HG03442 (cell line): ENCODE measurements around the gene IRF2.
A peak's percentile ranks its signal among the peaks of the same experiment; 100 is the strongest.

Source experiments
- ATAC-seq: cut with Tn5 transposase; IDR thresholded peaks from one replicate; pipeline ENCODE4 v1.9.1; 2021; ENCODE audit warnings: mild to moderate bottlenecking, moderate library complexity; ENCODE audit not compliant: unreplicated experiment

Gene IRF2

DNA sequence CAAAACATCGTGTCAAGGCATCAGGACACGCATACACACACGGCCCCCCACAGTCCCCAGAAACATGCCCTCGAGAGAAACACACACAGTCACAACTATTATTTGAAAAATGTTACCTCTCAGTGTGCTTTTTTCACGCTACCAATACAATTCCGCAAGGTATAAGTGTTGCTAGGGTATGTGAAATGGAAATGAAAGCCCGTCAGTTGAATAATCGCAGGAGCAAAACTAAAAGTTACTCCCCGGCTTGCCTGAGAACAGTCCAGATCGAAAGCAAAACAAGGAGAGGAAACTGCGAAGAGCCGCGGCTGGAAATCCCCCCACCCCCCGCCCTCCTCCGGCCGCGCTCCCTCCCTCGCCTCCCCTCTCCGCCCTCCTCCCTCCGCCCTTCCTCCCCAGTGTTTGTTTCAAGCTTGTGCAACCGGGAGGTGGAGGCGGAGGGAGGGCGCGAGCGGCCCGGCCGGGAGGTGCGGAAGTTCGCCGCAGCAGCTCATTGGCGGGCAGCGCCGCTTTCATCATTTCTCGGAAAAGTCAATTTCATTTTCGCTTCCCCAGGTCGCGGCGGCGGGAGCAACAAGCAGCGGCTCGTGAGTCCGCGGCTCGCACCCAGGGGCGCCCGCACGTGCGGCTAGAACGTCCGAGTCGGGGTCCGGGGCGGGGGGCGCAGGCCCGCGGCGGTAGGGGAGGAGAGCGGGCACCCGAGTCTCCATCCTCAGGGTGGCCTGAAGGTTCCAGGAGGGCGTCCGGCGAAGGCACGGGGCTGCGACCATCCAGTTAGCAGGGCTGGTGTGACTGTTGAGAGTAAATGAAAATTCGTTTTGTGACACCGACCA is at the start of gene IRF2:
IRF2 (minus strand) TSS at position 288 of the 833 bp plus-strand sequence. CDS start 45,486 bp downstream, outside the sequence.
- peak; percentile 57 for ATAC-seq

DNA sequence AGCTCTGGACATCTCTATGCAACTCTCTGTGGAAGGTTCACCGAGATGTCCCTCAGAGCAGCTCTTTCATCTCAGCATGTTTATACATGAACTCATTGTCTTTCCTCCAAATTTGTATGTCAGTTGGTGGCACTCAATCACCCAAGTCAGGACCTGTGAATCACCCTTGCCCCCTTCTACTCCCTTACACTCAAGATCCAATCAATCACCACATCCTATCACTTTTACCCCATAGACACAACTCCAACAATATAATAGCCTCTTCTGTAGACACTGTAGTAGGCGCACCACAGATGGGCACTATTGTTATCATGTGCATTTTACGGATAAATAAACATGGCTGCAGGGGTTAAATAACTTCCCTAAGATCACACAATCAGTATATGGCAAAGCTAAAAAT is 41.3 kb upstream of the IRF2 start:
- no peak for ATAC-seq

DNA sequence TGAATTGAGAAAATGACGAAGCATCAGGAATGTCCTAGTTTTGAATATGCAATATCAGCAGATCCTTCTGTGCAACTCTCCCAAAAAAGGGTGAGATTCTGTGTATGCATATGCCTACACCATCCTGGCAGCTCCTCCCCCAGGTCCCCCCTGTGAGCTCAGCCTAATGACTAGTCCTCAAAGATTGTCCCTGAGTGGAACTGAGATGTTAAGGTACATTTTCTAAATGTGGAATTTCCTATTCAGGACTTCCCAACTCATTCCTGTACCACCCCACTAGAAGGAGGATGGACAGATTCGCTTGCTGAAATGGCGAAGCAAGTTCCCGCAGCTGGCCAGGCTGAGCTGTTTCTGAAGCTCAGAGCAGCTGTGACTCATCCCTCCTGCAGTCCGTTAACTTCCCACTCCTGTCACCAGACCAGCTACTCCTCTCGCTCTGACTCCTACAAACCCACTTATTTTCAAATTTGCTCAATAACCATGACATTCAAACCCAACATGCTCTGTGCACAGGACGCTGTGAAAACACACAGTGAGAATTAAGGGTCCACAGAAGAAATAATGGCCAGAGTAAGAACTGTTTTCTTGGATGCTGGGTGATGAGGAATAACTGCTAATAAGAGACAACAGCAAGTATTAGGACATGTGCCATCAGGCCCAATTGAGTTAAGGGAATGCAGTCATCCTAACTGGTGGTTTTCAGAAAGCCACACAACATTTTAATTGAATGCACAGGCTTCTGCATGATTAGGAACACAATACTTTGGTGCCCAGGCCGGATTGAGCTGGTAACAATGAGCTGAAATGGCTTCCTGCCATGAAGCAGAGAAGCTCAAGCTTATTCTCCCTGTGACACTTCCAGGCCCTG is 40.0 kb upstream of the IRF2 start:
- peak; percentile 96 for ATAC-seq

DNA sequence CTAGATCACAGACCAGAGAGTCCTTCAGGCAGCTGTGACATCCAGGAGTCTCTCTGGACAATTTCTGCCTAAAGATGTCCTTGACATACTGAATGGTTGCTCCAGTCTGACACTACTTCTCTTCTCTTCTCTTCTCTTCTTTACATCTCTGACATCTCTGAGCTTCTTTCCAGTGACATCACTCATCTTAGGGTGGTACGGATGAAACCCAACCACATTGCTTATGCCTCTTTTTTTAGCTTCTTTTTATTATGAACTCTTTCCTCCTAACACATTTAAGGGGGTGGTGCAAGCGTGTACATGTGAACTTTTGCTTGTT is 39.4 kb upstream of the IRF2 start:
- ATAC-seq: peak; percentile 5

DNA sequence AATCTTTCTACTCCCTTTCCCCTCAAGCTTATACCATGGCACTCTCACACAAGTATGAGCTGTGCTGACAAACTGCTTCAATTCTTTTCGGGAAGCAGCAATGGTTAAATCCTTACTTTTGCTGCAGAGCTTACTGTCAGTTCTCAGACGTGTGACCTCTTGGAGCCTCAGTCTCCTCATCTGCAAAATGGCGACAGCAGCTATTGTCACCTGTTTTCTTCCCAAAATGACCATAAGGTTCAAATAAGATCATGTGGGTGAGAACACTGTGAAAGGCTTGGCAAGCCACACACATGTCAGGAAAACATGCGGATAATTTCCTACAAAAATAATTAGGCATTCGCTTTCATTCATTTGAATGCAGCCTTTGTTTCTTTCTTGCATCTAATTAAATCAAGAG is 36.8 kb upstream of the IRF2 start:
- ATAC-seq: no peak

DNA sequence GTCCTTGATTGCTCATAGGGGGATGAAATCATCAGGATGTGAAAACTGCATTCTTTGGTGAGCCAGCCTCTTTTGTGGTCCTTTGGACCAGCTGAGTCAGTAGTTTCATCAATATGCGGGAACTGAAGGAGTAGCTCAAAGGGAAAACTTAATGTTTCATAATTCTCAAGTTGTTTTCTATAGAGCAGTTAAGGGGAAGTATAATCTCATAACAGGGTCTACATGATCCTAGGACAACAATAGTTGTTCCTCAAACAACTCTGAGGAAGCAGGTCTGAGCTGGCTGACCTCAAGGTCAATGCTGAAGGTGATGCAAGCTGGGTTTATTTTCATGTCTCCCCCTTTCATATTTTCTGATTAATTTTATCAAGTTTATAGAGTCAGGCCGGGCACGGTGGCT is 36.1 kb upstream of the IRF2 start:
- ATAC-seq: no peak

DNA sequence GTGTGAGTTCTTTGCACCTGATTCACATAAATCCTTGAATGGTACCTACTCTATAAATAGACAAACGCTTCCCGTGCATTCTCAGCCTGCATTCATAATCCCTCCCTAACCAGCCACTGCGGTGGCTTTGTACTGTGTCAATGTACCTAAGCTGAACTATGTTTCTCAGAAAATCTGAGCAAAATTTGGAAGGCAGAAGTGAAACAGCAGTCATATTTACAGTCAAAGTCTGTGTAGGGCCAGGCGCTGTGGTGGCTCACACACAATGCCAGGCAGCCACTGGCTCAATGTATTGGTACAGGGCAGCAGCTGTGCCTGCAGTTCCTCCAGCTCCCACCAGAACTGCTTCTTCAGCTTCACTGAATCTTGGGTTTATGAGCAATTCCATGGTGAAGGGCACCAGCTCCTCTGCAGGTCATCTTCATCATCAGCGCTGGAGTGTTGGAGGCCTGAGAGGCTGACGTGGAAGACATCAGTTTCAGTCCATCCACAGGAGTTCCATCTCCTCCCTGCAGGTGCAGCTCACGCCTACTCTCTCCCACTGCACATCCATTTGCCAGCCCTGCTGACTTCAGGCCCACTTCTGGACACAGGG is 32.3 kb upstream of the IRF2 start:
- ATAC-seq: peak; percentile 98

DNA sequence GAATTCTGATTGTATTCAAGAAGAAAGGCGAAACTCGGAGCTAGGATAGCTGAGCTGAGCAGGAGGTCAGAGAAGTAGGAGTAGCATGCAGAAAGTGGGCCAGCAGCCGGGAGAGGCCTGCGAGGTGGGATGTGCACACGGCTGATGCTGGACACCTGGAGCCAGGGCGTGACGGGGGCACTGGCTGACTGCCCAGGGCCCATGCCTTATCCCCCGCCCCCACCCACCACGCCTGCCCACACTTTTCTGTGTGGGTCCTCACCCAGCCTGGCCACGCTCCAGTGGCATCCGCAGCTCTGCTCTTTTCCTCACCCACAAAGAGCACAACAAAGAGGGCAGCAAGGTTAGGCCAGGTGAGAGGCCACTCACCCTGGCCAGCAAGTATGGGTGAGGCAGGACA is 30.0 kb upstream of the IRF2 start:
- ATAC-seq: no peak

DNA sequence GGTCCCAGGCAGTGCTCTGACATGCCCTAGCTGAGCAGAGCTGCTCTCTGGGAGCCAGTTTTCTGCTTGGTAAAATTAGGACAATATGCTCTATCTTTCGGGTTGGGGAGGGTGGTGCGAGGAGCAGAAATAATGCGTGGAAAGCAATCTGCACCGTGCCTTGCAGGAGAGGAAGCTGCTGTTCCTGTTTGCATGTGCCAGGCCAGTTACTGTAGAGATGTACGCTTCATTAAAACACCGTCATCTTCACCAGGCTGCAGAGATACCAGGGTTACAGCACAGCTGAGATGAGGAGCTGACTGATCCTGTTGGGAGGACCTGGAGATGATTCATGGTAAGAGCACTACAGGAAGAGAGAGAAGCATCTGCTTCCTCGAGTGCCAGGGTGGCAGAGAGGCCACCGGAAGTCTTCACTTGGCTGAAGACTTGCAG is 29.5 kb upstream of the IRF2 start:
- no peak for ATAC-seq

DNA sequence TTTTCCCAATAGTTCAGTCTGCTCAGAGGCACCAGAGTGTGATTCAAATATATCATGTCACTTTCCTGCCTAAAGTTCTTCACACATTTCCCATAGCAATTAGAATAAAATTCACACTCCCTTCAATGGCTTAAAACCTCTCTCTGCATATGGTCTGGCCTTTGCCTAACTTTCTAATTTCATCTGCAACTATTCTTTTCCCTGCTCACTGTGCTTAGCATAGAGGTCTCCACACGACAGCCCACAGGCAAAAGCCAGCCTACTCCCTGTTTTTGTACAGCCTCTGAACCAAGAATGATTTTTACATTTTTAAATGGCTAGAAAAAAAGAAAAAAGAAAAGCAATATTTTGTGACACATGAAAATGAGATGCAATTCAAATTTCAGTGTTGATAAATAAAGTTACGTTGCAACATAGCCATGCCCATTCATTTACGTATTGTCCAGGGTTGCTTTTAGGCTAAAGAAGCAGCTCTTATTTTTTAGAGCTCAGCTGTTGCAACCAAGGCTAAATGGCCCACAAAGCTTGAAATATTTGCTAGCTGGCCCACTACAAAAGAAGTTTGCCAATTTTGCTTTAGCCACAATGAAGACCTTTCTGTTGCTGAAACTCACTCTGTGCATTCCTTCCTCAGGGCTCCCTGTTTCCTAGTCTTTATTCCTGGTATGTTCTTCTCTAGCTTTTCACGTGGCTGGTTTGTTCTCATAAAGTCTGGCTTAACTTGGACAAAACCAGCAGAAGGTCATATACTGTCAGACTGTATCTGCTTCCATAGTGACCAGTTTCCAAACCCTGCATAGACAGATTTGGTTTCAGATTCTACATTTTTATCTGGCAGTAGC is 26.6 kb upstream of the IRF2 start:
- no peak for ATAC-seq

DNA sequence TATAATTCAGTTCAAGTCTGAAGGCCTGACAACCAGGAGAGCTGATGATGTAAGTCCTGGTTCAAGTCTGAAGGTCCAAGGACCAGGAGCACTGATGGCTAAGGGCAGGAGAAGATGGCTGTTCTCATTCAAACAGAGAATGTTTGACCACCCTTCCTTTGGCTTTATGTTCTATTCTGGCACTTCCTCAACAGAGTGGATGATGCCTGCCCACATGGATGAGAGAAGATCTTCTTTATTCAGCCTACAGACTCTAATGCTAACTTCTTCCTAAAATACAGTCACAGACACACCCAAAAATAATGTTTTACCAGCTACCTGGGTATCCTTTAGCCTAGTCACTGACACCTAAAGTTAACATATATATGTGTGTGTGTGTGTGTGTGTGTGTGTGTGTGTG is 25.6 kb upstream of the IRF2 start:
- ATAC-seq: no peak

DNA sequence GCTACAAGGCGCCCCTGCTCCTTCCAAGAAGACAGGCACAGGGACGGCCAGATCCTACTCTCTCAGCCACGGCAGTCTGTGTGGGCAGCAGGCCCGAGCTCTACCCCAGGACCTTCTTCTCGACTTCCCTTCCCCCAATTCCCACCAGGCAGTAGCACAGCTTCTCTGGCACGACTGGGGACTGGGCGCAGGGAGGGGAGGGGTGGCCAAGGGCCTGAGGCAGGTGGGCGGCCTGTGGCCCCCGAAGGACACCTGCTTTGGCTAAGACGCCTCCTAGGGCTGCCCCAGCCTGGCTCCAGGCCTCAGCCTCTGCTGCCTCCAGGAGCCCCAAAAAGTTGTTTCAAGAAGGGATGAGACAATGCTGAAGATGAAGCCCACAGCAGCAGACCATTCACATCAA is 24.2 kb upstream of the IRF2 start:
- no peak for ATAC-seq

DNA sequence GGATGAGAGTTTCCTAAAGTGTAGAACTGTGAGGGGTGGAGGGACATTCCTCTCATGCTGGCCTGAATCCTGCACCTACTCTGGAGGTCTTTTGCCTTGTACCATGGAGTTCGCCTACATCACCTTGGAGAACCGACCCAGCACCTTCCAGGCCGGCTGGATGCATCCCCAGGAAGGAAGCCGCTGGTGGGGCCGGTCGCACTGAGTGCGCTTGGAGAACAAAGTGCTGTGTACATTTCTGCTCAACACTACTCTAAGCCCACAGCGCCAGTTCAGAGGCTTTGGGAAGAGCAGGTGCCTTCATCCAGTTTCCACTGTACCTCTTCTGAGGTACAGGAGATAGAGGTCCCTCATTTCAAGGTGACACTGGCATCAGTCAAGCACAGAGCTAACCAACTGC is 15.4 kb upstream of the IRF2 start:
- no peak for ATAC-seq

DNA sequence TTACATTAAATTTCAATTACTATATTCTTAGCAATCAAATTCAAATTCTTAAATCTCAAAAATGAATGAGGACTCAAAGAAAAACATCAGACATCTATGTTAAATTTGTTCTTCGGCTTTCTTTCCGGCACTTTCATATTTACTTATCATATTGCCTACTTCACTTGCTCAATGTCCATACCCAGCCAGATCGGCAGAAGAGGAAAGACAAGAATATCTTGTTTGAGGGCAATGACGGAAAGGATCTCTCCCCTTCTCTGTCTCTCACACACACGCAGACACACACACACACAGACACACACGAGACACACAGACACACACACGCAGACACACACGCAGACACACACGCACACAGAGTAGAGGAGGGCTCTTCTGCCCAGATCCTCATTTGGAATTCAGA is 13.2 kb upstream of the IRF2 start:
- ATAC-seq: no peak

DNA sequence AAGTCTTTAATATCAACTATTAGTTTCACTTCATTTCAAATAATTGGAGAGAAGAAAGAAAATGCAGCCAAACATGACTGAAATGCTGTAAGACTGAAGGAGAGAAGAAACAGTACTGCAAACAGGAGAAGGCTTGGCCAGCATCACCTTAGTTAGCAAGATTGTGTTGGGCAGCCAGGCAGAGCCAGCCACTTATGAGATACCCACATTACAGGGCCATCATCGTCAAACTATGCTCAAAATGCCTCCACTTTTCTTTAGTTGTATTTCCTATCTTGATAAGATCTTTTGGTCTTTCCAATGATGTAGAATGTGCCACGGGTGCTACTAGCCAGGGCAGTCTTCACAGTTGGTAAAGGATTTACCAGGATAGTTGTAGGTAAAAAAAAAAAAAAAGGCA is 10.9 kb upstream of the IRF2 start:
- no peak for ATAC-seq

DNA sequence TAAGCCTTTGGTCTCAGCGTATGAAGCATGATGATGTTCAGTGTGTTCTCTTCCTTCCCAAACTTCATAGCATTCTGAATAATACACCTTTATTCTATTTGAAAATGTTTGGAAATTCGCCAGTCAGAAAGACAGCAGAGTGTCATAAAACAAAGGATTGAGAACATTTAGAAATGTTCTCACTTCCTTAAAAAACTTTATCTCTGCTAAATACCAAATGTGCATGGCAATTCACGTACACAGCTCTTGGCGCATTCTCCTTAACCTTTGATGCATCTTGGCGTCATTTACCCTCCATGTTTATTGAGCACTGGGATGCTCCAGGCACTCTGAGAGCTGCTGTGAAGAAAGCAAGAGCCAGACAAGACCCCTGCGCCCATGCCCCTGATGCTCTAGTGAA is 7.2 kb upstream of the IRF2 start:
- no peak for ATAC-seq

DNA sequence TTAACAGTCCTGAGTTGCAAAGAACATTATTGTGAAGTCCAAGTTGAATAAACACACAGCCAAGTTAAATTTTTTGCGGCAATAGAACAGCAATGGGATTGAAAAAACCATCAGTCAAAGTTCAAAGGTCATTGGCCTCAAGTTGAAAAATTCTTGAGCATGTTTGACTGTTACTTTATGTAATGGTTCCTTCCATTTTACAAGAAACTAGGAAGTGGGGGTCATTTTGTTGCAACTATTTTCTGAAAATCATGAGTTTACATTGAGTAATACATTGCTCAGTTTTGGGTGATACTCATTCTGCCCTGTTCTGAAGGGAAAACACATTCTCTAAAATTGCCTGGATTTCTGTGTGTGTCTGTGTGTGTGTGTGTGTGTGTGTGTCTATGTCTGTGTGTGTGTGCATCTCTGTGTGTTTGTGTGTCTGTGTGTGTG is 5.2 kb upstream of the IRF2 start:
- ATAC-seq: no peak

DNA sequence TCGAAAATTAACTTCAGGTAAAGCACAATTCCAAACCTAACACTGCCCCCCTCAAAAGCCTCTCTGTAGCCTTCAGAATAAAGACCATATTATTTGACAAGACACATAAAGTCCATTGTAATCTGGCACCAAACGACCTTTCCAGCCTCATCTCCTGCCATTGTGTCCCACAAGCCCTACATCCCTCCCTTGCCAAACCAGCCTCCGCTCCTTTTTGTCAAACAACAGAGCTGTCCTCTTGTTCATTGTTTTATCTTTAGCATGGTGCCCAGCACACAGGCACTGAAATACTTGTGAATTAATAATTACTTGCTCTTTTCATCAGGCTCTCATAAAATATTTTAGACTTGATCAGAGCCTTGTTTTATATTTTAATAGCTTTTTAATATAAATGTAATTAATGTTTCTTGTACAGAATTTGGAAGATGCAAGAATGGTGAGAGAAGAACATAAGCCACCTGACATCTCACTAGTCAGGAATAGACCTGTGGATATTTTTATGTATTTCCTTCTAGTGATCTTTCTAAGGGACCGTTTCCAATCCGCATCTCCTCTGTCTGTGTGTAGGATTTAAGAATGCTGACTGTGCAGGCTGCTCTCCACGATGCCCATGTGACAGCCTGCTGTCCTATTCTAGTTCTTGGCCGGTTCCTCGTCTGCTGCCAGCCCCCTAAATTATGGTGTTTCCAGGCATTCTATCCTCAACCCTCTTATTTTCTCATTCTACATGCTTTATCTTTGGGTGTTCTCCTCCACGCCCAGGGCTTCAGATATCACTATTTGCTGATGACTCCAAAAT is 3.0 kb upstream of the IRF2 start:
- ATAC-seq: no peak

DNA sequence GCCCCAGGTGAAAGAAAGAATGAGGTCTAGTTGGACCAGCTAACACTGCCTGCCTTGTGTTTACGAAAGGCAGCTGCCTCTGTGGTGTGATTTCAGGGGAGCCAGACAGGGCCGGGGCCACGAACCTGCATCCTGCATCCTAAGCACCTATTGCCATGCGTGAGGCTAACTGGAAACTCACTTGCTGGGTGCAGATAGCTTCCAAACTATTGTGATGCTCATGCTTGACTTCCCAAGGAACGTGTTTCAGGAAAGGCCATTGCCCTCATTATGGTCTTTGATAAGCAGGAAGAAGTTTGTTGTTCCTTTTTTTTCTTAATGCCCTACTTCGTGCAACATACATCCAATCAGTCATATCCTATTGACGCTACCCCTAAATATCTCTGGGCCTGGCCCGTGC is 2.3 kb upstream of the IRF2 start:
- no peak for ATAC-seq

DNA sequence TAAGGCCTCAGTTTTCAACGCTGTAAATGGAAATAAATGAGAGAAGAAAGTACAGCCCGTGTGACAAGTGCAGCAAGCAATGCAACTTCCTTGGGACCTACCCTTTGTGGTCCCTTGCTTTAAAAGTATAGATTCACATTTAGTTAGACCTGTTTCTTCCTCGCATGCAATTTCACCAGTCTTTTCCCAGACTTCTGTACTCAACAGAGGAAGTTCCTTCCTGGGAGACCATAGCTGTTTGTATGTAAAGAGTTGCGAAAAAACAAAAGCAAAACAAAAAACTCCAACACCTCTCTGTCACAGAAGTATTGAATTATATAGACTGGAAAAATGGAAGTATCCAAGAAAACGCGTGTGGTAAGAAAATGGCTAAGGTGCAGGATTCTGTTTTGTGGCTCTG is 1.1 kb upstream of the IRF2 start:
- ATAC-seq: no peak
